ENCODE results near the gene PTPN4. TPM values are rescaled to one million over a fixed set of nuclear protein-coding genes. Genes with fewer than 3 reads are reported as not detected.

The PTPN4 gene
- total RNA-seq, 1 donor from 2014 or later, result 45.4 TPM

GRCh38 chr2:119841550-119841949, 81.8 kb downstream of the PTPN4 start:
- H3K36me3 ChIP-seq, result no peaks in the 10 kb centered on the region
- H3K27ac ChIP-seq (replicated peaks), result no peak overlapping the region
- no peak for TF ChIP-seq CTCF (IDR thresholded peaks at IDR 0.05; ENCODE audit: borderline replicate concordance)
- H3K27me3 ChIP-seq (ENCODE audit: low read depth), result no peaks in the 10 kb centered on the region
- peaks cover 13% of the 10 kb centered on the region for H3K9me3 ChIP-seq (replicated peaks)
- no peak overlapping the region for H3K4me3 ChIP-seq
- intact Hi-C loops (cut with micrococcal nuclease), result no loop called here
- no peak for DNase-seq
- H3K4me1 ChIP-seq, result peaks cover 8% of the 10 kb centered on the region

GRCh38 chr2:119846021-119846420, 86.3 kb downstream of the PTPN4 start:
- TF ChIP-seq CTCF (IDR thresholded peaks at IDR 0.05; ENCODE audit: borderline replicate concordance), result no peak
- H3K4me3 ChIP-seq, result no peak overlapping the region
- no peaks in the 10 kb centered on the region for H3K27me3 ChIP-seq (ENCODE audit: low read depth)
- no peak overlapping the region for H3K27ac ChIP-seq (replicated peaks)
- H3K36me3 ChIP-seq, result no peaks in the 10 kb centered on the region
- peaks cover 15% of the 10 kb centered on the region for H3K4me1 ChIP-seq
- peaks cover 19% of the 10 kb centered on the region for H3K9me3 ChIP-seq (replicated peaks)
- intact Hi-C loops (cut with micrococcal nuclease), result no loop called here
- no peak for DNase-seq

GRCh38 chr2:119849838-119850565, 90.3 kb downstream of the PTPN4 start:
- Histone ChIP-seq H3K27me3 (ENCODE audit: low read depth) (no peaks in the 10 kb centered on the region), H3K36me3 (no peaks in the 10 kb centered on the region), H3K9me3 (replicated peaks) (peaks cover 44% of the 10 kb centered on the region), H3K27ac (replicated peaks) (no peak overlapping the region), H3K4me1 (peaks cover 20% of the 10 kb centered on the region), H3K4me3 (no peak overlapping the region)
- intact Hi-C loops (cut with micrococcal nuclease), result no loop called here
- no peak for TF ChIP-seq CTCF (IDR thresholded peaks at IDR 0.05; ENCODE audit: borderline replicate concordance)
- DNase-seq, result no peak

GRCh38 chr2:119852214-119852613, 92.5 kb downstream of the PTPN4 start:
- peaks cover 29% of the 10 kb centered on the region for H3K9me3 ChIP-seq (replicated peaks)
- TF ChIP-seq CTCF (IDR thresholded peaks at IDR 0.05; ENCODE audit: borderline replicate concordance), result no peak

GRCh38 chr2:119853777-119854399, 94.2 kb downstream of the PTPN4 start:
- DNase-seq, result no peak
- peaks cover 41% of the 10 kb centered on the region for H3K4me1 ChIP-seq
- H3K27me3 ChIP-seq (ENCODE audit: low read depth), result no peaks in the 10 kb centered on the region
- H3K4me3 ChIP-seq, result no peak overlapping the region
- intact Hi-C loops (cut with micrococcal nuclease), result no loop called here
- TF ChIP-seq CTCF (IDR thresholded peaks at IDR 0.05; ENCODE audit: borderline replicate concordance), result no peak
- no peaks in the 10 kb centered on the region for H3K36me3 ChIP-seq
- peaks cover 29% of the 10 kb centered on the region for H3K9me3 ChIP-seq (replicated peaks)
- H3K27ac ChIP-seq (replicated peaks), result no peak overlapping the region

More at GRCh38 chr2:119852214-119852613, 92.5 kb downstream of the PTPN4 start:
- Histone ChIP-seq H3K27me3 (ENCODE audit: low read depth) (no peaks in the 10 kb centered on the region), H3K36me3 (no peaks in the 10 kb centered on the region), H3K4me1 (peaks cover 31% of the 10 kb centered on the region), H3K4me3 (no peak overlapping the region), H3K27ac (replicated peaks) (no peak overlapping the region)
- DNase-seq, result no peak
- intact Hi-C loops (cut with micrococcal nuclease), result no loop called here
